ENCODE results near the gene SMARCAL1. TPM values are rescaled to one million over a fixed set of nuclear protein-coding genes. Genes with fewer than 3 reads are reported as not detected.

Gene SMARCAL1
- total and polyA plus RNA-seq, 2 experiments from 2014 or later: 19.2 to 28.7 TPM

- no peak overlapping the region for H3K4me3 ChIP-seq
- no peaks in the 10 kb centered on the region for H3K9me3 ChIP-seq (ENCODE audit: low read depth)
- no peaks in the 10 kb centered on the region for H3K27me3 ChIP-seq
- H3K36me3 ChIP-seq: no peaks in the 10 kb centered on the region
- peak in 1 of 2 donors; percentile 67 for DNase-seq (ENCODE audit: low read depth in 1 of 2, low spot score in 1 of 2)
- H3K4me1 ChIP-seq (ENCODE audit: low read depth): peaks cover 5% of the 10 kb centered on the region
- H3K27ac ChIP-seq: peak overlapping the region; percentile 63
- TF ChIP-seq, protein P1, sequence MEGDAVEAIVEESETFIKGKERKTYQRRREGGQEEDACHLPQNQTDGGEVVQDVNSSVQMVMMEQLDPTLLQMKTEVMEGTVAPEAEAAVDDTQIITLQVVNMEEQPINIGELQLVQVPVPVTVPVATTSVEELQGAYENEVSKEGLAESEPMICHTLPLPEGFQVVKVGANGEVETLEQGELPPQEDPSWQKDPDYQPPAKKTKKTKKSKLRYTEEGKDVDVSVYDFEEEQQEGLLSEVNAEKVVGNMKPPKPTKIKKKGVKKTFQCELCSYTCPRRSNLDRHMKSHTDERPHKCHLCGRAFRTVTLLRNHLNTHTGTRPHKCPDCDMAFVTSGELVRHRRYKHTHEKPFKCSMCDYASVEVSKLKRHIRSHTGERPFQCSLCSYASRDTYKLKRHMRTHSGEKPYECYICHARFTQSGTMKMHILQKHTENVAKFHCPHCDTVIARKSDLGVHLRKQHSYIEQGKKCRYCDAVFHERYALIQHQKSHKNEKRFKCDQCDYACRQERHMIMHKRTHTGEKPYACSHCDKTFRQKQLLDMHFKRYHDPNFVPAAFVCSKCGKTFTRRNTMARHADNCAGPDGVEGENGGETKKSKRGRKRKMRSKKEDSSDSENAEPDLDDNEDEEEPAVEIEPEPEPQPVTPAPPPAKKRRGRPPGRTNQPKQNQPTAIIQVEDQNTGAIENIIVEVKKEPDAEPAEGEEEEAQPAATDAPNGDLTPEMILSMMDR (IDR thresholded peaks at IDR 0.05; ENCODE audit: low read depth, low read length): no peak
These were observed 3.6 kb upstream of the SMARCAL1 start for GRCh38 chr2:216408426-216409290.

DNA sequence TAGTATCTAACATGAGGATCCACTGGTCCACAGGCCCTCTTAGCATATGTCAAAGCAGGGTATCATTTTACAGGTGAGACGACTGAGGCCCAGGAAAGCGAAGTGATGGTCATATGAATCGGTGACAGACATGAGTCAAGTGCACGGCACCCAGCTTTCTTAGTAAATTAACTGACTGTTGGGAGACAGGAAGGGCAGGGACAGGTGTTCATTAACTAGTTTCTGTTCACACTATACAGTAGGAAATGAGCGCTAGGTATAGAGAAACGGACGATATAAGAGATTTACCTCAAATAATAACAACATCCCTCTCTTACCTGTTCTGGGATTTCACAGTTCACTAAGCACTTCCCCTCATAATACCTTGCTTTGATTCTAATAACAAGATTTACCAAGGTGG lies 1.7 kb upstream of the SMARCAL1 start:
- DNase-seq (ENCODE audit: low read depth in 1 of 2, low spot score in 1 of 2): no peak
- TF ChIP-seq, protein P1 (IDR thresholded peaks at IDR 0.05; ENCODE audit: low read depth, low read length): no peak
- Histone ChIP-seq H3K4me3 (no peak overlapping the region), H3K4me1 (ENCODE audit: low read depth) (peaks cover 5% of the 10 kb centered on the region), H3K36me3 (peaks cover under 1% of the 10 kb centered on the region), H3K27ac (no peak overlapping the region), H3K27me3 (no peaks in the 10 kb centered on the region), H3K9me3 (ENCODE audit: low read depth) (no peaks in the 10 kb centered on the region)

DNA sequence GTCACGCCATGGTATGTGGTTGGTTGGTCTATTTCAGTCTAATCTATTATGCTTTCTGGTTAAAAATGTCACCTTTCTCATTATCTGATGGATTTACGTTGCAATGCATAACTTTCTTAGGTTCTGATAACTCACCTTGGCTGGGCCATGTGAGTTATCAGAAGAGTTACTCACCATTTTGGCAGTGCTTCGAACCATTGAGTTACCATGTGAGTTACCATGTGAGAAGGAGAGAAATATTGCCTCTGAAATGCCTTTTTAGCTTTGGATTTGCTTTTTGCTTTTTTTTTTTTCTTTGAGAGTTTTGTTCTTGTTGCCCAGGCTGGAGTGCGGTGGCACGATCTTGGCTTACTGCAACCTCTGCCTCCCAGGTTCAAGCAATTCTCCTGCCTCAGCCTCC lies 1.6 kb downstream of the SMARCAL1 start:
- no peak overlapping the region for H3K4me3 ChIP-seq
- TF ChIP-seq, protein P1 (IDR thresholded peaks at IDR 0.05; ENCODE audit: low read depth, low read length): no peak
- no peak overlapping the region for H3K27ac ChIP-seq
- peaks cover 4% of the 10 kb centered on the region for H3K36me3 ChIP-seq
- no peaks in the 10 kb centered on the region for H3K9me3 ChIP-seq (ENCODE audit: low read depth)
- no peaks in the 10 kb centered on the region for H3K27me3 ChIP-seq
- peaks cover 4% of the 10 kb centered on the region for H3K4me1 ChIP-seq (ENCODE audit: low read depth)
- DNase-seq (ENCODE audit: low read depth in 1 of 2, low spot score in 1 of 2): no peak

GRCh38 chr2:216414772-216415319 lies 2.6 kb downstream of the SMARCAL1 start:
- Histone ChIP-seq H3K27me3 (no peaks in the 10 kb centered on the region), H3K36me3 (peaks cover 4% of the 10 kb centered on the region), H3K27ac (no peak overlapping the region), H3K4me3 (no peak overlapping the region), H3K9me3 (ENCODE audit: low read depth) (no peaks in the 10 kb centered on the region), H3K4me1 (ENCODE audit: low read depth) (no peaks in the 10 kb centered on the region)
- DNase-seq (ENCODE audit: low read depth in 1 of 2, low spot score in 1 of 2): no peak
- TF ChIP-seq, protein P1 (IDR thresholded peaks at IDR 0.05; ENCODE audit: low read depth, low read length): no peak

GRCh38 chr2:216415541-216415940 lies 3.3 kb downstream of the SMARCAL1 start:
- no peak overlapping the region for H3K4me3 ChIP-seq
- TF ChIP-seq, protein P1 (IDR thresholded peaks at IDR 0.05; ENCODE audit: low read depth, low read length): no peak
- H3K27me3 ChIP-seq: no peaks in the 10 kb centered on the region
- H3K27ac ChIP-seq: no peak overlapping the region
- H3K9me3 ChIP-seq (ENCODE audit: low read depth): no peaks in the 10 kb centered on the region
- H3K36me3 ChIP-seq: peaks cover 8% of the 10 kb centered on the region
- no peaks in the 10 kb centered on the region for H3K4me1 ChIP-seq (ENCODE audit: low read depth)
- no peak for DNase-seq (ENCODE audit: low read depth in 1 of 2, low spot score in 1 of 2)
